HCT116 (cell line): ENCODE data around the gene IFRD2. TPM values are rescaled to one million over a fixed set of nuclear protein-coding genes. Genes with fewer than 3 reads are reported as not detected.

Source experiments
- ATAC-seq: fragments of 200-7000 bp; cut with Tn5 transposase; 2 replicates; pipeline ENCODE4 v1.9.1; 2020; ENCODE audit warnings: mild to moderate bottlenecking, moderate library complexity
- BruUV-seq: library from RNA; stranded (reverse); fragments of 400-500 nt; replicated peaks from 2 replicates; lab custom pipeline; 2021; lab: Mats Ljungman, UMichigan
- CTCF ChIA-PET: fragments of 300-600 bp; sonication (Branson Sonifier 250); formaldehyde crosslinking; loops from one replicate; lab custom pipeline; 2021; ENCODE audit warnings: antibody characterized with exemption; lab: Charles Lee
- POLR2A ChIA-PET: fragments of 300-600, 350-600 bp; sonication (Branson Sonifier 250); formaldehyde crosslinking; loops from one replicate; lab custom pipeline; 2021; ENCODE audit warnings: antibody characterized with exemption; lab: Charles Lee
- RAD21 ChIA-PET, 2 experiments: fragments of 300-600 bp; sonication (Branson Sonifier 250); formaldehyde crosslinking; loops; one replicate each; lab custom pipeline; 2023; ENCODE audit warnings: low total read pairs in 2 of 2; ENCODE audit not compliant: uncharacterized antibody in 2 of 2, unreplicated experiment in 2 of 2, low non-redundant PET in 1 of 2; lab: Charles Lee
- DNase-seq: peaks from one replicate; pipeline ENCODE4 v3.0.0-alpha.2; 2010; ENCODE audit warnings: low read depth, low spot score
- H2AFZ ChIP-seq: fragments of 200-600 bp; shearing (Covaris generic), sonication (generic); 2 replicates; pipeline ENCODE4 v1.6.1; 2017; ENCODE audit warnings: low read depth, mixed run types, mixed read lengths, antibody characterized with exemption, low read length; ENCODE audit not compliant: poor library complexity, severe bottlenecking
- H3K27ac ChIP-seq: 2 replicates; pipeline ENCODE4 v1.5.1; 2012; ENCODE audit warnings: low read depth, low read length
- H3K27me3 ChIP-seq: fragments of 200-600 bp; sonication (generic); 2 replicates; pipeline ENCODE4 v1.6.1; 2016; ENCODE audit warnings: mixed run types, low read length, mixed read lengths; ENCODE audit not compliant: insufficient read depth
- H3K36me3 ChIP-seq, 2 experiments: fragments of 200-500 bp in 1 of 2; fragments of 200-600 bp in 1 of 2; sonication (Bioruptor generic) in 1 of 2; sonication (generic) in 1 of 2; 2 replicates each; pipeline versions ENCODE4 v1.5.1 to v1.6.1; 2014 to 2016; ENCODE audit warnings: low read length in 2 of 2, inconsistent platforms in 1 of 2, mixed read lengths in 1 of 2, mixed run types in 1 of 2; ENCODE audit not compliant: insufficient read depth in 2 of 2, control insufficient read depth in 1 of 2
- H3K4me1 ChIP-seq, 2 experiments: fragments of 200-600 bp in 1 of 2; sonication (generic) in 1 of 2; 2 replicates each; pipeline versions ENCODE4 v1.5.1 to v1.6.1; 2012 to 2017; ENCODE audit warnings: low read length in 2 of 2, inconsistent platforms in 1 of 2, mild to moderate bottlenecking in 1 of 2, mixed read lengths in 1 of 2, mixed run types in 1 of 2, moderate library complexity in 1 of 2; ENCODE audit not compliant: insufficient read depth in 2 of 2, control insufficient read depth in 1 of 2
- H3K4me2 ChIP-seq: fragments of 200-600 bp; sonication (generic); 2 replicates; pipeline ENCODE4 v1.6.1; 2017; ENCODE audit warnings: mixed run types, low read length, mixed read lengths
- H3K4me3 ChIP-seq, 2 experiments: fragments of 200-600 bp in 1 of 2; sonication (generic) in 1 of 2; replicated peaks in 1 of 2; 2 replicates each; pipeline ENCODE4 v1.5.1; 2011 to 2016; ENCODE audit warnings: low read length in 2 of 2, control low read depth in 1 of 2, low read depth in 1 of 2, mild to moderate bottlenecking in 1 of 2, mixed read lengths in 1 of 2, mixed run types in 1 of 2
- H3K79me2 ChIP-seq: fragments of 200-600 bp; sonication (generic); 2 replicates; pipeline ENCODE4 v1.6.1; 2017; ENCODE audit warnings: mild to moderate bottlenecking, mixed run types, low read length, moderate library complexity, mixed read lengths; ENCODE audit not compliant: insufficient read depth
- H3K9ac ChIP-seq: fragments of 200-600 bp; sonication (generic); 2 replicates; pipeline ENCODE4 v1.6.1; 2016; ENCODE audit warnings: low read length, mixed read lengths
- H3K9me2 ChIP-seq: fragments of 200-600 bp; sonication (generic), shearing (Covaris generic); 2 replicates; pipeline ENCODE4 v1.6.1; 2017; ENCODE audit warnings: mixed run types, mild to moderate bottlenecking, moderate library complexity; ENCODE audit not compliant: insufficient read depth
- H3K9me3 ChIP-seq, 2 experiments: fragments of 200-500 bp in 1 of 2; fragments of 200-600 bp in 1 of 2; sonication (Bioruptor generic) in 1 of 2; sonication (generic) in 1 of 2; 2 replicates each; pipeline ENCODE4 v1.6.1; 2014 to 2017; ENCODE audit warnings: low read length in 2 of 2, mixed read lengths in 2 of 2, inconsistent platforms in 1 of 2, low read depth in 1 of 2, mild to moderate bottlenecking in 1 of 2, mixed run types in 1 of 2, moderate library complexity in 1 of 2; ENCODE audit not compliant: control insufficient read depth in 1 of 2, insufficient read depth in 1 of 2
- H4K20me1 ChIP-seq: fragments of 200-600 bp; sonication (generic), shearing (Covaris generic); 2 replicates; pipeline ENCODE4 v1.6.1; 2017; ENCODE audit warnings: mixed run types, mild to moderate bottlenecking, moderate library complexity; ENCODE audit not compliant: insufficient read depth
- CEBPB ChIP-seq: IDR thresholded peaks from 2 replicates; pipeline ENCODE4 v1.6.1; 2012; ENCODE audit warnings: low read depth
- ELF1 ChIP-seq: IDR thresholded peaks from 2 replicates; pipeline ENCODE4 v1.6.1; 2012; ENCODE audit warnings: low read depth, borderline replicate concordance
- EZH2phosphoT487 ChIP-seq: fragments of 200-600 bp; IDR thresholded peaks from 2 replicates; pipeline ENCODE4 v1.6.1; 2018; ENCODE audit warnings: antibody characterized with exemption, borderline replicate concordance
- FOSL1 ChIP-seq: IDR thresholded peaks from 2 replicates; pipeline ENCODE4 v1.6.1; 2012; ENCODE audit warnings: low read depth
- JUND ChIP-seq: IDR thresholded peaks from 2 replicates; pipeline ENCODE4 v1.6.1; 2012
- POLR2A ChIP-seq: IDR thresholded peaks from 2 replicates; pipeline ENCODE4 v1.7.0; 2011; ENCODE audit warnings: borderline replicate concordance; ENCODE audit not compliant: insufficient read depth, insufficient read length; ENCODE audit errors: extremely low read depth
- POLR2AphosphoS5 ChIP-seq: IDR thresholded peaks from 2 replicates; pipeline ENCODE4 v1.6.1; 2011; ENCODE audit warnings: mild to moderate bottlenecking, low read depth, low read length, moderate library complexity
- RAD21 ChIP-seq: IDR thresholded peaks from 2 replicates; pipeline ENCODE4 v1.6.1; 2012; ENCODE audit warnings: low read depth, mild to moderate bottlenecking
- SP1 ChIP-seq: IDR thresholded peaks from 2 replicates; pipeline ENCODE4 v1.6.1; 2012; ENCODE audit warnings: low read depth
- TCF7L2 ChIP-seq: IDR thresholded peaks from 2 replicates; pipeline ENCODE4 v1.7.0; 2011; ENCODE audit warnings: borderline replicate concordance, inconsistent platforms; ENCODE audit not compliant: insufficient read depth, insufficient read length; ENCODE audit errors: extremely low read depth
- ZFX ChIP-seq: fragments of 450-650 bp; IDR thresholded peaks from 2 replicates; pipeline ENCODE4 v1.6.1; 2017
- ZNF274 ChIP-seq: fragments of 200-500 bp; sonication (Bioruptor generic); IDR thresholded peaks from 2 replicates; pipeline ENCODE4 v1.6.1; 2014; ENCODE audit warnings: mild to moderate bottlenecking, low read depth, low read length, inconsistent platforms
- intact Hi-C: fragments of 100-400 bp; cut with micrococcal nuclease; formaldehyde crosslinking; loops from 2 replicates; pipeline ENCODE4 v1.10.0; 2022
- total RNA-seq: library from RNA; stranded (reverse); gene quantifications from one replicate; pipeline ENCODE4 v1.2.1, GENCODE V29; 2021; ENCODE audit not compliant: unreplicated experiment
- TF ChIP-seq, protein P1 (sequence below), 3 experiments: fragments of 200-600 bp in 1 of 3; sonication (generic) in 1 of 3; IDR thresholded peaks in 2 of 3; conservative IDR thresholded peaks in 1 of 3; 2 replicates each; pipeline ENCODE4 v1.5.1; 2012 to 2017; ENCODE audit warnings: low read depth in 2 of 3, low read length in 2 of 3, antibody characterized with exemption in 1 of 3, borderline replicate concordance in 1 of 3, control low read depth in 1 of 3, mild to moderate bottlenecking in 1 of 3, mixed read lengths in 1 of 3, mixed run types in 1 of 3, moderate library complexity in 1 of 3; ENCODE audit not compliant: insufficient read depth in 1 of 3
- TF ChIP-seq, protein P2 (sequence below): IDR thresholded peaks from 2 replicates; pipeline ENCODE4 v1.6.1; 2012; ENCODE audit warnings: low read depth
- TF ChIP-seq, protein P3 (sequence below): IDR thresholded peaks from 2 replicates; pipeline ENCODE4 v1.6.1; 2012
- TF ChIP-seq, protein P4 (sequence below): IDR thresholded peaks from 2 replicates; pipeline ENCODE4 v1.6.1; 2012
- TF ChIP-seq, protein P5 (sequence below): IDR thresholded peaks from 2 replicates; pipeline ENCODE4 v1.6.1; 2011; ENCODE audit warnings: mild to moderate bottlenecking, low read length, moderate library complexity; ENCODE audit not compliant: insufficient replicate concordance; ENCODE audit errors: extremely low read depth

The IFRD2 gene
- total RNA-seq, 1 experiment from 2014 or later: 146 TPM

DNA sequence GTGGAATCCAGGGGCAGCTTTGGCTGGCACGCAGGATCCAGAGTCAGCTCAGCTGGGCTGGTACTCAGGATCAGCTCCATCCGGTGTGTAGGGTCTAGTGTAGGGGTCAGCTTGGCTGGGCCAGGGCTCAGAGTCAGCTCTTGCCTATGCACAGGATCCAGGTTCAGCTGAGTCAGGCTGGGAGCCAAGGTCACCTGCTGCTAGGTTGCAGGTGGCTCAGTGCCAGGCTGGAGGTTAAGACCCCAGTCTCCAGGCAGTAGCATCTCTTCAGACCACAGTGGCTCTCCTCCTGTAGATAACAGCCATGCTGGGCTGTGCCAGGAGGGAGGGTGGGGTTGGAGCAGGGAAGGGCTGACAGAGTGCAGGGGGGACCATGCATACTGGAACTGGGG is 5.2 kb upstream of the IFRD2 start:
- CTCF ChIA-PET: no interaction called here
- H3K4me2 ChIP-seq: peak overlapping the region; percentile 97; the same call in 1 of the 2 replicates
- H3K79me2 ChIP-seq: peaks cover 3% of the 10 kb centered on the region; the same call in 1 of the 2 replicates
- no peaks in the 10 kb centered on the region for H3K9me3 ChIP-seq
- H3K9me2 ChIP-seq: no peaks in the 10 kb centered on the region
- no TSS peak for BruUV-seq
- H3K27me3 ChIP-seq: no peaks in the 10 kb centered on the region
- TF ChIP-seq EZH2phosphoT487 (no peak), JUND (no peak), CEBPB (no peak), ELF1 (no peak), TCF7L2 (no peak), FOSL1 (no peak), POLR2AphosphoS5 (no peak), ZFX (no peak), ZNF274 (no peak), POLR2A (no peak), SP1 (no peak), RAD21 (no peak)
- TF ChIP-seq, protein P1, sequence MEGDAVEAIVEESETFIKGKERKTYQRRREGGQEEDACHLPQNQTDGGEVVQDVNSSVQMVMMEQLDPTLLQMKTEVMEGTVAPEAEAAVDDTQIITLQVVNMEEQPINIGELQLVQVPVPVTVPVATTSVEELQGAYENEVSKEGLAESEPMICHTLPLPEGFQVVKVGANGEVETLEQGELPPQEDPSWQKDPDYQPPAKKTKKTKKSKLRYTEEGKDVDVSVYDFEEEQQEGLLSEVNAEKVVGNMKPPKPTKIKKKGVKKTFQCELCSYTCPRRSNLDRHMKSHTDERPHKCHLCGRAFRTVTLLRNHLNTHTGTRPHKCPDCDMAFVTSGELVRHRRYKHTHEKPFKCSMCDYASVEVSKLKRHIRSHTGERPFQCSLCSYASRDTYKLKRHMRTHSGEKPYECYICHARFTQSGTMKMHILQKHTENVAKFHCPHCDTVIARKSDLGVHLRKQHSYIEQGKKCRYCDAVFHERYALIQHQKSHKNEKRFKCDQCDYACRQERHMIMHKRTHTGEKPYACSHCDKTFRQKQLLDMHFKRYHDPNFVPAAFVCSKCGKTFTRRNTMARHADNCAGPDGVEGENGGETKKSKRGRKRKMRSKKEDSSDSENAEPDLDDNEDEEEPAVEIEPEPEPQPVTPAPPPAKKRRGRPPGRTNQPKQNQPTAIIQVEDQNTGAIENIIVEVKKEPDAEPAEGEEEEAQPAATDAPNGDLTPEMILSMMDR (IDR thresholded peaks at IDR 0.05 in 2 of 3, conservative IDR thresholded peaks at IDR 0.05 in 1 of 3; ENCODE audit: borderline replicate concordance in 1 of 3, insufficient read depth in 1 of 3, low read depth in 2 of 3, low read length in 2 of 3): no peak
- TF ChIP-seq, protein P2, sequence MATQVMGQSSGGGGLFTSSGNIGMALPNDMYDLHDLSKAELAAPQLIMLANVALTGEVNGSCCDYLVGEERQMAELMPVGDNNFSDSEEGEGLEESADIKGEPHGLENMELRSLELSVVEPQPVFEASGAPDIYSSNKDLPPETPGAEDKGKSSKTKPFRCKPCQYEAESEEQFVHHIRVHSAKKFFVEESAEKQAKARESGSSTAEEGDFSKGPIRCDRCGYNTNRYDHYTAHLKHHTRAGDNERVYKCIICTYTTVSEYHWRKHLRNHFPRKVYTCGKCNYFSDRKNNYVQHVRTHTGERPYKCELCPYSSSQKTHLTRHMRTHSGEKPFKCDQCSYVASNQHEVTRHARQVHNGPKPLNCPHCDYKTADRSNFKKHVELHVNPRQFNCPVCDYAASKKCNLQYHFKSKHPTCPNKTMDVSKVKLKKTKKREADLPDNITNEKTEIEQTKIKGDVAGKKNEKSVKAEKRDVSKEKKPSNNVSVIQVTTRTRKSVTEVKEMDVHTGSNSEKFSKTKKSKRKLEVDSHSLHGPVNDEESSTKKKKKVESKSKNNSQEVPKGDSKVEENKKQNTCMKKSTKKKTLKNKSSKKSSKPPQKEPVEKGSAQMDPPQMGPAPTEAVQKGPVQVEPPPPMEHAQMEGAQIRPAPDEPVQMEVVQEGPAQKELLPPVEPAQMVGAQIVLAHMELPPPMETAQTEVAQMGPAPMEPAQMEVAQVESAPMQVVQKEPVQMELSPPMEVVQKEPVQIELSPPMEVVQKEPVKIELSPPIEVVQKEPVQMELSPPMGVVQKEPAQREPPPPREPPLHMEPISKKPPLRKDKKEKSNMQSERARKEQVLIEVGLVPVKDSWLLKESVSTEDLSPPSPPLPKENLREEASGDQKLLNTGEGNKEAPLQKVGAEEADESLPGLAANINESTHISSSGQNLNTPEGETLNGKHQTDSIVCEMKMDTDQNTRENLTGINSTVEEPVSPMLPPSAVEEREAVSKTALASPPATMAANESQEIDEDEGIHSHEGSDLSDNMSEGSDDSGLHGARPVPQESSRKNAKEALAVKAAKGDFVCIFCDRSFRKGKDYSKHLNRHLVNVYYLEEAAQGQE: no peak
- TF ChIP-seq, protein P3, sequence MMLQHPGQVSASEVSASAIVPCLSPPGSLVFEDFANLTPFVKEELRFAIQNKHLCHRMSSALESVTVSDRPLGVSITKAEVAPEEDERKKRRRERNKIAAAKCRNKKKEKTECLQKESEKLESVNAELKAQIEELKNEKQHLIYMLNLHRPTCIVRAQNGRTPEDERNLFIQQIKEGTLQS: no peak
- TF ChIP-seq, protein P4, sequence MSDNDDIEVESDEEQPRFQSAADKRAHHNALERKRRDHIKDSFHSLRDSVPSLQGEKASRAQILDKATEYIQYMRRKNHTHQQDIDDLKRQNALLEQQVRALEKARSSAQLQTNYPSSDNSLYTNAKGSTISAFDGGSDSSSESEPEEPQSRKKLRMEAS: no peak
- TF ChIP-seq, protein P5, sequence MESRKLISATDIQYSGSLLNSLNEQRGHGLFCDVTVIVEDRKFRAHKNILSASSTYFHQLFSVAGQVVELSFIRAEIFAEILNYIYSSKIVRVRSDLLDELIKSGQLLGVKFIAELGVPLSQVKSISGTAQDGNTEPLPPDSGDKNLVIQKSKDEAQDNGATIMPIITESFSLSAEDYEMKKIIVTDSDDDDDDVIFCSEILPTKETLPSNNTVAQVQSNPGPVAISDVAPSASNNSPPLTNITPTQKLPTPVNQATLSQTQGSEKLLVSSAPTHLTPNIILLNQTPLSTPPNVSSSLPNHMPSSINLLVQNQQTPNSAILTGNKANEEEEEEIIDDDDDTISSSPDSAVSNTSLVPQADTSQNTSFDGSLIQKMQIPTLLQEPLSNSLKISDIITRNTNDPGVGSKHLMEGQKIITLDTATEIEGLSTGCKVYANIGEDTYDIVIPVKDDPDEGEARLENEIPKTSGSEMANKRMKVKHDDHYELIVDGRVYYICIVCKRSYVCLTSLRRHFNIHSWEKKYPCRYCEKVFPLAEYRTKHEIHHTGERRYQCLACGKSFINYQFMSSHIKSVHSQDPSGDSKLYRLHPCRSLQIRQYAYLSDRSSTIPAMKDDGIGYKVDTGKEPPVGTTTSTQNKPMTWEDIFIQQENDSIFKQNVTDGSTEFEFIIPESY: no peak
- TF ChIP-seq, all 23 proteins: peak for 0
- H3K27ac ChIP-seq: no peak overlapping the region; the same call in 1 of the 2 replicates
- H4K20me1 ChIP-seq: no peaks in the 10 kb centered on the region
- ChIA-PET RAD21 (no interaction called here), POLR2A (interaction anchor here (1.2 kb wide), 1 partner anchor 62 kb away, joined by 3 read pairs; the partner anchor contains the start of gene GNAI2)
- intact Hi-C loops: no loop called here
- peaks cover 14 to 40% of the 10 kb centered on the region in 2 experiments for H3K4me1 ChIP-seq
- no peak overlapping the region for H3K9ac ChIP-seq
- H3K36me3 ChIP-seq: no peaks in the 10 kb centered on the region
- H2AFZ ChIP-seq: no peak overlapping the region
- no peak overlapping the region for H3K4me3 ChIP-seq
- ATAC-seq (no peak), DNase-seq (no peak)
